Embryonic facial prominence (tissue), 1 donor: ENCODE measurements around the gene SNX14.
"Not testable (repeated sequence)": the region's sequence is repeated elsewhere in the genome, so short reads cannot be mapped to it uniquely, and the experiment has no call there.

Experiments
- DNase-seq: peaks from one replicate; pipeline ENCODE4 v3.0.0-alpha.2; 2016; ENCODE audit errors: extremely low spot score

Gene SNX14

GRCh38 chr6:85593438-85594196 is at the start of gene SNX14:
SNX14 (minus strand) TSS chr6:85593858; CDS start chr6:85593718, 140 bp downstream.
- peak; percentile 51 for DNase-seq

- peak; percentile 97 for DNase-seq
Measured at GRCh38 chr6:85642774-85643536, 49.3 kb upstream of the SNX14 start, which contains the start of gene SYNCRIP. SYNCRIP (minus strand) TSS chr6:85642886; CDS start chr6:85641439, 1,447 bp downstream.

- peak; percentile 25 for DNase-seq
Measured at GRCh38 chr6:85641897-85642773, 48.5 kb upstream of the SNX14 start.

- DNase-seq: no peak
Measured at GRCh38 chr6:85641522-85641896, 47.9 kb upstream of the SNX14 start.

- DNase-seq: no peak
Measured at GRCh38 chr6:85640821-85641220, 47.2 kb upstream of the SNX14 start.

GRCh38 chr6:85637579-85637978 is 43.9 kb upstream of the SNX14 start:
- DNase-seq: no peak

GRCh38 chr6:85632164-85632942 is 38.7 kb upstream of the SNX14 start:
- DNase-seq: no peak

GRCh38 chr6:85631117-85631516 is 37.5 kb upstream of the SNX14 start:
- DNase-seq: not testable (repeated sequence)

GRCh38 chr6:85628353-85628752 is 34.7 kb upstream of the SNX14 start:
- no peak for DNase-seq

- no peak for DNase-seq
Measured at GRCh38 chr6:85620308-85620707, 26.6 kb upstream of the SNX14 start.

- DNase-seq: no peak
Measured at GRCh38 chr6:85614780-85615179, 21.1 kb upstream of the SNX14 start.

- no peak for DNase-seq
Measured at GRCh38 chr6:85612690-85613474, 19.2 kb upstream of the SNX14 start.

GRCh38 chr6:85610182-85610895 is 16.7 kb upstream of the SNX14 start:
- DNase-seq: no peak

GRCh38 chr6:85602100-85602499 is 8.4 kb upstream of the SNX14 start:
- DNase-seq: no peak

GRCh38 chr6:85600713-85601313 is 7.2 kb upstream of the SNX14 start:
- DNase-seq: no peak

- no peak for DNase-seq
Measured at GRCh38 chr6:85594197-85594930, 706 bp upstream of the SNX14 start.

- DNase-seq: no peak
Measured at GRCh38 chr6:85592033-85592432, 1.6 kb downstream of the SNX14 start.

GRCh38 chr6:85591207-85591606 is 2.5 kb downstream of the SNX14 start:
- no peak for DNase-seq

- no peak for DNase-seq
Measured at GRCh38 chr6:85585741-85586140, 7.9 kb downstream of the SNX14 start.
